GM23248 (cell line): ENCODE results near the gene AK8. TPM values are rescaled to one million over a fixed set of nuclear protein-coding genes. Genes with fewer than 3 reads are reported as not detected.

ENCODE experiments used
- DNase-seq: peaks from one replicate; pipeline ENCODE4 v3.0.0-alpha.2; 2015
- H2AFZ ChIP-seq: fragments of 200-600 bp; sonication (generic); 2 replicates; pipeline ENCODE4 v1.6.1; 2016; ENCODE audit warnings: antibody characterized with exemption
- H3F3A ChIP-seq: fragments of 200-600 bp; sonication (generic); 2 replicates; pipeline ENCODE4 v1.6.1; 2016; ENCODE audit warnings: mild to moderate bottlenecking, antibody characterized with exemption, mixed run types; ENCODE audit not compliant: insufficient read depth
- H3K27ac ChIP-seq: fragments of 200-600 bp; sonication (generic); 2 replicates; pipeline ENCODE4 v1.5.1; 2016; ENCODE audit warnings: mild to moderate bottlenecking
- H3K27me3 ChIP-seq: fragments of 200-600 bp; sonication (generic); replicated peaks from 2 replicates; pipeline ENCODE4 v1.6.1; 2016; ENCODE audit warnings: mild to moderate bottlenecking; ENCODE audit not compliant: insufficient read depth
- H3K36me3 ChIP-seq: fragments of 200-600 bp; sonication (generic); 2 replicates; pipeline ENCODE4 v1.6.1; 2016; ENCODE audit warnings: low read depth, mild to moderate bottlenecking
- H3K4me1 ChIP-seq: fragments of 200-600 bp; sonication (generic); 2 replicates; pipeline ENCODE4 v1.6.1; 2016; ENCODE audit warnings: mild to moderate bottlenecking; ENCODE audit not compliant: insufficient read depth
- H3K4me2 ChIP-seq: fragments of 200-600 bp; sonication (generic); one replicate; pipeline ENCODE4 v1.6.1; 2016; ENCODE audit warnings: mild to moderate bottlenecking; ENCODE audit not compliant: unreplicated experiment
- H3K4me3 ChIP-seq: fragments of 200-600 bp; sonication (generic); 2 replicates; pipeline ENCODE4 v1.5.1; 2016; ENCODE audit warnings: mild to moderate bottlenecking
- H3K79me2 ChIP-seq: fragments of 200-600 bp; sonication (generic); 2 replicates; pipeline ENCODE4 v1.6.1; 2016; ENCODE audit warnings: mild to moderate bottlenecking; ENCODE audit not compliant: insufficient read depth
- H3K9ac ChIP-seq: fragments of 200-600 bp; sonication (generic); 2 replicates; pipeline ENCODE4 v1.6.1; 2016; ENCODE audit warnings: mild to moderate bottlenecking
- H3K9me2 ChIP-seq: fragments of 200-600 bp; sonication (generic); 2 replicates; pipeline ENCODE4 v1.6.1; 2016; ENCODE audit warnings: mixed run types, mild to moderate bottlenecking, moderate library complexity; ENCODE audit not compliant: insufficient read depth
- H3K9me3 ChIP-seq: fragments of 200-600 bp; sonication (generic); one replicate; pipeline ENCODE4 v1.6.1; 2017; ENCODE audit warnings: low read depth
- H4K20me1 ChIP-seq: fragments of 200-600 bp; sonication (generic); 2 replicates; pipeline ENCODE4 v1.6.0; 2016; ENCODE audit not compliant: insufficient read depth
- EZH2 ChIP-seq: fragments of 200-600 bp; sonication (generic); IDR thresholded peaks from 2 replicates; pipeline ENCODE4 v1.6.1; 2018; ENCODE audit warnings: antibody characterized with exemption, mild to moderate bottlenecking; ENCODE audit not compliant: insufficient read depth, poor library complexity, severe bottlenecking
- EZH2phosphoT487 ChIP-seq: fragments of 200-600 bp; sonication (generic); IDR thresholded peaks from 2 replicates; pipeline ENCODE4 v1.6.1; 2018; ENCODE audit warnings: antibody characterized with exemption, moderate library complexity, mild to moderate bottlenecking, low read depth; ENCODE audit not compliant: insufficient read depth
- WGBS, 2 experiments: methylation state at CpG; one replicate each; pipeline ENCODE4 v1.1.6; 2015 to 2017; ENCODE audit warnings: low lambda C conversion rate in 2 of 2, low coverage in 1 of 2; ENCODE audit errors: missing lambda C conversion rate in 2 of 2; 5-methylcytosine and 5-hydroxymethylcytosine counted together
- in situ Hi-C: fragments of 300-500 bp; cut with MboI; formaldehyde crosslinking; loops from 2 replicates; pipeline ENCODE4 v1.15.0; 2020
- polyA plus RNA-seq: library from polyadenylated mRNA; unstranded; fragments of >200 nt; fragmentation: Nextera tagmentation; extraction: Ambion mirVana; gene quantifications from 2 replicates; pipeline ENCODE4 v1.2.1, GENCODE V29; 2016
- total RNA-seq: library from RNA; depleted of rRNA; stranded (reverse); fragments of >200 nt; shearing (Covaris generic); gene quantifications from 2 replicates; pipeline ENCODE4 v1.2.3, GENCODE V29; 2014

AK8 gene
- total and polyA plus RNA-seq, 2 experiments from 2014 or later, result 0.32 to 0.89 TPM

- no peaks in the 10 kb centered on the region for H4K20me1 ChIP-seq
- no peaks in the 10 kb centered on the region for H3K9me3 ChIP-seq
- H3K9ac ChIP-seq, result no peak overlapping the region
- WGBS, 2 experiments, result 74 to 77% methylated on average over 15 of the region's 15 CpGs
- H3K4me2 ChIP-seq, result no peak overlapping the region
- DNase-seq, result no peak
- in situ Hi-C loops, result no loop called here
- H2AFZ ChIP-seq, result no peak overlapping the region
- H3K79me2 ChIP-seq, result no peaks in the 10 kb centered on the region
- no peaks in the 10 kb centered on the region for H3K4me1 ChIP-seq
- H3K9me2 ChIP-seq, result no peaks in the 10 kb centered on the region
- TF ChIP-seq EZH2phosphoT487, result no peak
- TF ChIP-seq EZH2, result no peak
- no peaks in the 10 kb centered on the region for H3F3A ChIP-seq
- H3K36me3 ChIP-seq, result no peaks in the 10 kb centered on the region
- no peak overlapping the region for H3K27ac ChIP-seq
- peaks cover 5% of the 10 kb centered on the region; the same call in 1 of the 2 replicates for H3K27me3 ChIP-seq
- no peak overlapping the region for H3K4me3 ChIP-seq
Measured at GRCh38 chr9:132846918-132847515, 31.1 kb downstream of the AK8 start.

- peaks cover 5% of the 10 kb centered on the region; the same call in 1 of the 2 replicates for H3K27me3 ChIP-seq
- no peaks in the 10 kb centered on the region for H3K36me3 ChIP-seq
- H3K4me3 ChIP-seq, result no peak overlapping the region
- DNase-seq, result no peak
- no peak for TF ChIP-seq EZH2
- TF ChIP-seq EZH2phosphoT487, result no peak
- no peak overlapping the region for H2AFZ ChIP-seq
- H4K20me1 ChIP-seq, result no peaks in the 10 kb centered on the region
- in situ Hi-C loops, result no loop called here
- no peaks in the 10 kb centered on the region for H3K9me3 ChIP-seq
- H3K27ac ChIP-seq, result no peak overlapping the region
- no peaks in the 10 kb centered on the region for H3F3A ChIP-seq
- no peaks in the 10 kb centered on the region for H3K4me1 ChIP-seq
- H3K4me2 ChIP-seq, result no peak overlapping the region
- WGBS, 2 experiments, result 60 to 62% methylated on average over 10 to 12 of the region's 12 CpGs
- no peaks in the 10 kb centered on the region for H3K9me2 ChIP-seq
- no peak overlapping the region for H3K9ac ChIP-seq
- no peaks in the 10 kb centered on the region for H3K79me2 ChIP-seq
Measured at GRCh38 chr9:132846109-132846917, 31.8 kb downstream of the AK8 start.

GRCh38 chr9:132842124-132843044, 35.7 kb downstream of the AK8 start:
- H3K27me3 ChIP-seq, result no peaks in the 10 kb centered on the region; the same call in 1 of the 2 replicates
- no peak for DNase-seq
- no peaks in the 10 kb centered on the region for H3K9me2 ChIP-seq
- TF ChIP-seq EZH2 (no peak), EZH2phosphoT487 (no peak)
- WGBS, 2 experiments, result 67 to 79% methylated on average over 5 of the region's 5 CpGs
- H3K27ac ChIP-seq, result no peak overlapping the region
- no peak overlapping the region for H3K4me2 ChIP-seq
- no peaks in the 10 kb centered on the region for H4K20me1 ChIP-seq
- H3K9me3 ChIP-seq, result no peaks in the 10 kb centered on the region
- no peaks in the 10 kb centered on the region for H3F3A ChIP-seq
- in situ Hi-C loops, result no loop called here
- H3K4me3 ChIP-seq, result no peak overlapping the region
- no peak overlapping the region for H2AFZ ChIP-seq
- no peaks in the 10 kb centered on the region for H3K4me1 ChIP-seq
- no peaks in the 10 kb centered on the region for H3K36me3 ChIP-seq
- H3K79me2 ChIP-seq, result no peaks in the 10 kb centered on the region
- H3K9ac ChIP-seq, result no peak overlapping the region

GRCh38 chr9:132840980-132841379, 37.1 kb downstream of the AK8 start:
- Histone ChIP-seq H3K9ac (no peak overlapping the region), H2AFZ (no peak overlapping the region), H3K9me2 (no peaks in the 10 kb centered on the region), H4K20me1 (no peaks in the 10 kb centered on the region), H3K4me1 (no peaks in the 10 kb centered on the region), H3K79me2 (no peaks in the 10 kb centered on the region), H3K4me2 (no peak overlapping the region), H3K4me3 (no peak overlapping the region), H3K27ac (no peak overlapping the region), H3K36me3 (no peaks in the 10 kb centered on the region), H3K27me3 (no peaks in the 10 kb centered on the region; the same call in 1 of the 2 replicates), H3F3A (no peaks in the 10 kb centered on the region), H3K9me3 (no peaks in the 10 kb centered on the region)
- WGBS, 2 experiments, result 72 to 73% methylated on average over 13 of the region's 13 CpGs
- TF ChIP-seq EZH2 (no peak), EZH2phosphoT487 (no peak)
- no peak for DNase-seq
- in situ Hi-C loops, result no loop called here
